ENCODE data around the gene ADAT1. TPM values are rescaled to one million over a fixed set of nuclear protein-coding genes. Genes with fewer than 3 reads are reported as not detected.
A peak's percentile ranks its signal among the peaks of the same experiment; 100 is the strongest.

The ADAT1 gene
- total RNA-seq, 1 donor from 2014 or later = 35.5 TPM

DNA sequence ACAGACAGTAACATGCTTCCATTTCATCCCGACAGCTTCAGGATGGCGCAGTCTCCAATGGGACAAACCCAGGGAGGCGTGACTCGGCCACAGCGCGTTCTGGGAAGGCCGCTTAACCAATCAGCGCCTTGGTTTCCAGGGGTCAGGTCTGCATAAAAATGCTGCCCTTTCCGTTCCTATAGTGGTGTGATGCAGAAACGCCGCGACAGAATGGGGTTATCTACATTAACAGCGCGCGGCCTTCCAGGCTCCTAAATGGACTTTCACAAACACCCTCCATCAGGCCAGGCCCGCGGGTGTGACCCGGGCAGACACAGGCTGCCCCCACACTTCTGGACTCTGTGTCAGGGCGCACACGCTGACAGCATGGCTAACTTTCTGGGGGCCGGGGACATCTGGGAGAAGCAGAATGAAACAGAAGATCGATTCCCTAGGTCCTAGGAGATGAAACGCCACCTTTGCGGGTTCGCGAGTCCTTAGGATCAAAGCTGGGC is 67.8 kb downstream of the ADAT1 start:
- DNase-seq (ENCODE audit: low spot score) = peak; percentile 85
- intact Hi-C loops (cut with DNase I) = no loop called here

DNA sequence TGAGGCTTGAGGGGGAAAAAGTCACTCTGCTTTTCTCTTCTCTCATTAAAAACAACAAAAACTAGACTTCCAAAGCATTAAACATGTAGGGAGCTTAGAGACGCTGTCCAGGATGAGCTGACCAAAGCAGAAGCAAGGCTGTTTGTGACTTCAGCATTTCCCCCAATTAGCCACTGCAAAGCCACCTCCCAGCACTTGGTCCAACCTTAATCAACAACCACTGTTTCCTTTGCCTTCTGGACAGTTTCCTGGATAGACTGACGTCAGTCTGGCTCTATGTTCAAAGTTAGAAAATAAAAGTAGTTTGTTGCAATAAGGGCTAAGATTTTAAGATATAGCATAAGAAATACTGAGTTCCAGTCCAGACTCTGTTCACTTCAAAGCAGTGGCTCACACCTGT is 70.1 kb downstream of the ADAT1 start:
- DNase-seq (ENCODE audit: low spot score) = no peak
- ATAC-seq = no peak
- intact Hi-C loops (cut with DNase I) = no loop called here

More for the DNA sequence above, 67.8 kb downstream of the ADAT1 start:
- ATAC-seq = peak; percentile 79

DNA sequence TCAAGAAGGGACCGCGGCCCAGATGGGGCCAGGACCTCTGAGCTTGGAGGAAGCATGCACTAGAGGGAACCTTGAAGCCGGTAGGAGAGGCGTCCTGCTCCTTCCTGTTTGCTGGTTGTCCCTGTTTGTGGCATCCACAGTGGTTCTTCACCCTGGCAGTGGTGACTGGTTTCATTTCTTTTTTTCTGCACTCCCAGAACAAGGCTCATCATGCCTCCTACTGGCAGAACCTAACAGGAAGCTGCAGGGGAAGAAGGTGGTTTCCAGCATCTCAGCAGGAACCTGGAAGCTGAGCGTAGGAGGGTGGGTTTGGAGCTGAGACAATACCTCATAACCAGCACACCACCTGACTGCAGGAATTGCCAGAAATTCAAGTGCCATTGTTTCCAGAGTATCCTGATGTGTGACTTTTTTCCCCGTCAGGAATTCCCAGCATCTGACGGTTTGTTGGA is 72.8 kb downstream of the ADAT1 start:
- no peak for DNase-seq (ENCODE audit: low spot score)
- ATAC-seq = peak; percentile 39
- intact Hi-C loops (cut with DNase I) = no loop called here

Other genes starting within 250 kb of the ADAT1 start
- 73.7 TPM for gene CFDP1, start 189.8 kb downstream of the ADAT1 start, total RNA-seq
- gene TMEM170A, start 158.6 kb downstream of the ADAT1 start, total RNA-seq = 29.8 TPM
- gene CHST6, start 127.8 kb downstream of the ADAT1 start, total RNA-seq = 0.58 TPM
- gene CHST5, start 87.2 kb downstream of the ADAT1 start, total RNA-seq = 0.27 TPM
- gene TMEM231, start 67.0 kb downstream of the ADAT1 start, total RNA-seq = 13.7 TPM
- 143 TPM for gene GABARAPL2, start 56.9 kb downstream of the ADAT1 start, total RNA-seq
- gene KARS1, start 24.4 kb upstream of the ADAT1 start, total RNA-seq = 61.1 TPM
- 79.2 TPM for gene TERF2IP, start 24.5 kb upstream of the ADAT1 start, total RNA-seq
- gene CPHXL2, start 53.7 kb upstream of the ADAT1 start, total RNA-seq = not detected
- not detected for gene DUXB, start 78.2 kb upstream of the ADAT1 start, total RNA-seq
- not detected for gene CPHXL, start 103.2 kb upstream of the ADAT1 start, total RNA-seq

Data from sciatic nerve (tissue), 2 donors.